ENCODE data around the gene AKAP5. TPM values are rescaled to one million over a fixed set of nuclear protein-coding genes. Genes with fewer than 3 reads are reported as not detected.

AKAP5 gene
- total and polyA plus RNA-seq, 2 of the 13 experiments (the other 11 are each of a cell fraction or from before 2014, with no cell fraction given) = 0.18 to 1.5 TPM

DNA sequence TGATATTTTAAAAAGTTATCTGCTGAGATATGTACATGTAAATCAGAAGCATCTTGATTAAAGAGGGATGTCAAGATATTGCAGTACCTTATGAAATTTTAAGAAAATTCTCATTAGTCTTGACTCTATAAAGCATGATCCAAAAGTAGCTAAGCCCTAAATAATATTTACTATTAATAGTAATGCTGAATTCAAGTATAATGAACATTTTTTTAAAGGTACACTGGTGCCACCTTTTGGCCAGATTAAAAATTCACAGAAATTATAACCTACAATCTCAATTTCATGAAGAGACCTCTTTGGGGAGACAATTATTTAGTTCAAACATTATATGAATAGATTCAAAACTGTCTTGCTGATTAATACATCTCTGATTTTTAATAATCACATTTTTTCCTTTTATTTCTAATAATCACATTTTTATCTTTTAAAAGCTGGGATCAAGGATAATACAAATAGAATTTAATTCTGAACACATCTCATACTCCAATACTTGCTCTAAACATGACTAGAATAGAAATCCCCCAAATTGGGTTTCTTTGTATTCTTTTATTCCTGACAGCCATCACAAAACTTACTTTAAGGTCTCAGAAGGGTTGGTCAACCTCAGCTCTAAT is 13.4 kb downstream of the AKAP5 start:
- DNase-seq (ENCODE audit: low spot score) (no peak), ATAC-seq (no peak), FAIRE-seq (no peak)
- ChIA-PET POLR2A (no interaction called here), CTCF (ENCODE audit: low intra/inter-chr PET ratio, low total read pairs) (interaction anchor here (1.3 to 1.9 kb wide), 3 partner anchors 32 to 135 kb away, joined by 5 to 9 read pairs (median 8); no protein-coding TSS in a partner anchor)
- H3K9ac ChIP-seq (ENCODE audit: insufficient read depth, low read depth, low read length) = no peak overlapping the region
- no peaks in the 10 kb centered on the region; a peak in 1 of 5 replicates for H3K36me3 ChIP-seq (replicated peaks in 1 of 2; ENCODE audit: control insufficient read depth in 1 of 2, insufficient read depth in 2 of 2, low read length in 2 of 2)
- intact Hi-C loops (cut with micrococcal nuclease; ENCODE audit: unreplicated experiment) = loop anchor here (1.0 kb wide), 2 partner anchors 48 to 134 kb away; no protein-coding TSS in a partner anchor
- peaks cover 8% of the 10 kb centered on the region for H3K4me1 ChIP-seq (ENCODE audit: insufficient read depth, low read length)
- no peak overlapping the region for H2AFZ ChIP-seq (ENCODE audit: low read length)
- H3K79me2 ChIP-seq (ENCODE audit: insufficient read depth, low read length) = no peaks in the 10 kb centered on the region
- no peak overlapping the region for H3K4me2 ChIP-seq (ENCODE audit: low read depth, low read length)
- no peak overlapping the region for H3K27ac ChIP-seq (ENCODE audit: extremely low read length, insufficient read depth, low read length)
- in situ Hi-C loops (cut with HindIII; ENCODE audit: extremely low pct_ligation_motif_present, low pct_unique_long_range_greater_than_20kb) = loop anchor here (5.0 kb wide), 1 partner anchor 136 kb away; no protein-coding TSS in a partner anchor
- no peaks in the 10 kb centered on the region for H3K27me3 ChIP-seq (ENCODE audit: control insufficient read depth in 1 of 2, insufficient read depth in 2 of 2, low read length in 2 of 2)
- no TSS peak for BruUV-seq (replicated peaks)
- TF ChIP-seq STAG1 (CRISPR knock-in tag; IDR thresholded peaks at IDR 0.05) (peak; percentile 38), ZNF773 (CRISPR knock-in tag; IDR thresholded peaks at IDR 0.05; ENCODE audit: borderline replicate concordance) (no peak), FOXC1 (CRISPR knock-in tag; IDR thresholded peaks at IDR 0.05; ENCODE audit: borderline replicate concordance) (no peak), NFKB2 (CRISPR knock-in tag; IDR thresholded peaks at IDR 0.05; ENCODE audit: borderline replicate concordance) (no peak)
- TF ChIP-seq, protein P1, sequence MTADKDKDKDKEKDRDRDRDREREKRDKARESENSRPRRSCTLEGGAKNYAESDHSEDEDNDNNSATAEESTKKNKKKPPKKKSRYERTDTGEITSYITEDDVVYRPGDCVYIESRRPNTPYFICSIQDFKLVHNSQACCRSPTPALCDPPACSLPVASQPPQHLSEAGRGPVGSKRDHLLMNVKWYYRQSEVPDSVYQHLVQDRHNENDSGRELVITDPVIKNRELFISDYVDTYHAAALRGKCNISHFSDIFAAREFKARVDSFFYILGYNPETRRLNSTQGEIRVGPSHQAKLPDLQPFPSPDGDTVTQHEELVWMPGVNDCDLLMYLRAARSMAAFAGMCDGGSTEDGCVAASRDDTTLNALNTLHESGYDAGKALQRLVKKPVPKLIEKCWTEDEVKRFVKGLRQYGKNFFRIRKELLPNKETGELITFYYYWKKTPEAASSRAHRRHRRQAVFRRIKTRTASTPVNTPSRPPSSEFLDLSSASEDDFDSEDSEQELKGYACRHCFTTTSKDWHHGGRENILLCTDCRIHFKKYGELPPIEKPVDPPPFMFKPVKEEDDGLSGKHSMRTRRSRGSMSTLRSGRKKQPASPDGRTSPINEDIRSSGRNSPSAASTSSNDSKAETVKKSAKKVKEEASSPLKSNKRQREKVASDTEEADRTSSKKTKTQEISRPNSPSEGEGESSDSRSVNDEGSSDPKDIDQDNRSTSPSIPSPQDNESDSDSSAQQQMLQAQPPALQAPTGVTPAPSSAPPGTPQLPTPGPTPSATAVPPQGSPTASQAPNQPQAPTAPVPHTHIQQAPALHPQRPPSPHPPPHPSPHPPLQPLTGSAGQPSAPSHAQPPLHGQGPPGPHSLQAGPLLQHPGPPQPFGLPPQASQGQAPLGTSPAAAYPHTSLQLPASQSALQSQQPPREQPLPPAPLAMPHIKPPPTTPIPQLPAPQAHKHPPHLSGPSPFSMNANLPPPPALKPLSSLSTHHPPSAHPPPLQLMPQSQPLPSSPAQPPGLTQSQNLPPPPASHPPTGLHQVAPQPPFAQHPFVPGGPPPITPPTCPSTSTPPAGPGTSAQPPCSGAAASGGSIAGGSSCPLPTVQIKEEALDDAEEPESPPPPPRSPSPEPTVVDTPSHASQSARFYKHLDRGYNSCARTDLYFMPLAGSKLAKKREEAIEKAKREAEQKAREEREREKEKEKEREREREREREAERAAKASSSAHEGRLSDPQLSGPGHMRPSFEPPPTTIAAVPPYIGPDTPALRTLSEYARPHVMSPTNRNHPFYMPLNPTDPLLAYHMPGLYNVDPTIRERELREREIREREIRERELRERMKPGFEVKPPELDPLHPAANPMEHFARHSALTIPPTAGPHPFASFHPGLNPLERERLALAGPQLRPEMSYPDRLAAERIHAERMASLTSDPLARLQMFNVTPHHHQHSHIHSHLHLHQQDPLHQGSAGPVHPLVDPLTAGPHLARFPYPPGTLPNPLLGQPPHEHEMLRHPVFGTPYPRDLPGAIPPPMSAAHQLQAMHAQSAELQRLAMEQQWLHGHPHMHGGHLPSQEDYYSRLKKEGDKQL (CRISPR knock-in tag; IDR thresholded peaks at IDR 0.05; ENCODE audit: low read depth) = no peak
- TF ChIP-seq, protein P2, sequence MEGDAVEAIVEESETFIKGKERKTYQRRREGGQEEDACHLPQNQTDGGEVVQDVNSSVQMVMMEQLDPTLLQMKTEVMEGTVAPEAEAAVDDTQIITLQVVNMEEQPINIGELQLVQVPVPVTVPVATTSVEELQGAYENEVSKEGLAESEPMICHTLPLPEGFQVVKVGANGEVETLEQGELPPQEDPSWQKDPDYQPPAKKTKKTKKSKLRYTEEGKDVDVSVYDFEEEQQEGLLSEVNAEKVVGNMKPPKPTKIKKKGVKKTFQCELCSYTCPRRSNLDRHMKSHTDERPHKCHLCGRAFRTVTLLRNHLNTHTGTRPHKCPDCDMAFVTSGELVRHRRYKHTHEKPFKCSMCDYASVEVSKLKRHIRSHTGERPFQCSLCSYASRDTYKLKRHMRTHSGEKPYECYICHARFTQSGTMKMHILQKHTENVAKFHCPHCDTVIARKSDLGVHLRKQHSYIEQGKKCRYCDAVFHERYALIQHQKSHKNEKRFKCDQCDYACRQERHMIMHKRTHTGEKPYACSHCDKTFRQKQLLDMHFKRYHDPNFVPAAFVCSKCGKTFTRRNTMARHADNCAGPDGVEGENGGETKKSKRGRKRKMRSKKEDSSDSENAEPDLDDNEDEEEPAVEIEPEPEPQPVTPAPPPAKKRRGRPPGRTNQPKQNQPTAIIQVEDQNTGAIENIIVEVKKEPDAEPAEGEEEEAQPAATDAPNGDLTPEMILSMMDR (CRISPR knock-in tag; IDR thresholded peaks at IDR 0.05) = peak; percentile 21; the same call in 1 of the 2 replicates
- H4K20me1 ChIP-seq (ENCODE audit: insufficient read depth, low read length) = no peaks in the 10 kb centered on the region
- no peak overlapping the region for H3K4me3 ChIP-seq (replicated peaks in 1 of 3; ENCODE audit: insufficient read depth in 1 of 3, low read depth in 2 of 3, low read length in 3 of 3)
- H3K9me3 ChIP-seq (ENCODE audit: low read length) = no peaks in the 10 kb centered on the region

Data from HepG2 (cell line).